ENCODE data around the gene STX10. TPM values are rescaled to one million over a fixed set of nuclear protein-coding genes. Genes with fewer than 3 reads are reported as not detected.
A peak's percentile ranks its signal among the peaks of the same experiment; 100 is the strongest.

STX10 gene
- total RNA-seq, 1 experiment from 2014 or later: 179 TPM

- peak overlapping the region; percentile 51 for H3K4me3 ChIP-seq (ENCODE audit: low read length)
- peak overlapping the region; percentile 66 for H2AFZ ChIP-seq (ENCODE audit: low read length)
- H3F3A ChIP-seq (ENCODE audit: low read length, unreplicated experiment): peaks cover 11% of the 10 kb centered on the region
- POLR2A ChIA-PET (ENCODE audit: unreplicated experiment): interaction anchor here (0.6 to 1.1 kb wide), 4 partner anchors 9 to 79 kb away, joined by 3 to 6 read pairs (median 4); no protein-coding TSS in a partner anchor
- no peaks in the 10 kb centered on the region for H4K20me1 ChIP-seq (ENCODE audit: low read length)
- no peaks in the 10 kb centered on the region for H3K9me2 ChIP-seq (replicated peaks; ENCODE audit: low read length)
- DNase-seq (peak; percentile 75), ATAC-seq (peak; percentile 5)
- peak overlapping the region; percentile 95 for H3K9ac ChIP-seq (ENCODE audit: low read length)
- peaks cover 81% of the 10 kb centered on the region for H3K4me1 ChIP-seq (ENCODE audit: insufficient read depth, low read length)
- H3K27me3 ChIP-seq (ENCODE audit: low read length): no peaks in the 10 kb centered on the region
- CTCF ChIA-PET: interaction anchor here (0.6 to 1.1 kb wide), 4 partner anchors 9 to 235 kb away, joined by 3 to 5 read pairs (median 4); no protein-coding TSS in a partner anchor
- peak overlapping the region; percentile 82 for H3K4me2 ChIP-seq (ENCODE audit: low read length)
- H3K9me3 ChIP-seq (ENCODE audit: low read length): no peaks in the 10 kb centered on the region
- TF ChIP-seq, protein P1, sequence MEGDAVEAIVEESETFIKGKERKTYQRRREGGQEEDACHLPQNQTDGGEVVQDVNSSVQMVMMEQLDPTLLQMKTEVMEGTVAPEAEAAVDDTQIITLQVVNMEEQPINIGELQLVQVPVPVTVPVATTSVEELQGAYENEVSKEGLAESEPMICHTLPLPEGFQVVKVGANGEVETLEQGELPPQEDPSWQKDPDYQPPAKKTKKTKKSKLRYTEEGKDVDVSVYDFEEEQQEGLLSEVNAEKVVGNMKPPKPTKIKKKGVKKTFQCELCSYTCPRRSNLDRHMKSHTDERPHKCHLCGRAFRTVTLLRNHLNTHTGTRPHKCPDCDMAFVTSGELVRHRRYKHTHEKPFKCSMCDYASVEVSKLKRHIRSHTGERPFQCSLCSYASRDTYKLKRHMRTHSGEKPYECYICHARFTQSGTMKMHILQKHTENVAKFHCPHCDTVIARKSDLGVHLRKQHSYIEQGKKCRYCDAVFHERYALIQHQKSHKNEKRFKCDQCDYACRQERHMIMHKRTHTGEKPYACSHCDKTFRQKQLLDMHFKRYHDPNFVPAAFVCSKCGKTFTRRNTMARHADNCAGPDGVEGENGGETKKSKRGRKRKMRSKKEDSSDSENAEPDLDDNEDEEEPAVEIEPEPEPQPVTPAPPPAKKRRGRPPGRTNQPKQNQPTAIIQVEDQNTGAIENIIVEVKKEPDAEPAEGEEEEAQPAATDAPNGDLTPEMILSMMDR (conservative IDR thresholded peaks at IDR 0.05; ENCODE audit: low read depth, low read length): no peak
- TF ChIP-seq EZH2phosphoT487 (IDR thresholded peaks at IDR 0.05; ENCODE audit: borderline replicate concordance, low read length): no peak
- no TSS peak for BruUV-seq (replicated peaks)
- H3K36me3 ChIP-seq (ENCODE audit: low read depth, low read length): no peaks in the 10 kb centered on the region
- intact Hi-C loops (cut with micrococcal nuclease): loop anchor here (10.0 kb wide), 1 partner anchor 670 kb away; no protein-coding TSS in a partner anchor
- H3K79me2 ChIP-seq (ENCODE audit: low read length): peaks cover 31% of the 10 kb centered on the region
- peak overlapping the region; percentile 97 for H3K27ac ChIP-seq (ENCODE audit: low read length)
These were observed 14.4 kb upstream of the STX10 start for GRCh38 chr19:13164343-13165161.

DNA sequence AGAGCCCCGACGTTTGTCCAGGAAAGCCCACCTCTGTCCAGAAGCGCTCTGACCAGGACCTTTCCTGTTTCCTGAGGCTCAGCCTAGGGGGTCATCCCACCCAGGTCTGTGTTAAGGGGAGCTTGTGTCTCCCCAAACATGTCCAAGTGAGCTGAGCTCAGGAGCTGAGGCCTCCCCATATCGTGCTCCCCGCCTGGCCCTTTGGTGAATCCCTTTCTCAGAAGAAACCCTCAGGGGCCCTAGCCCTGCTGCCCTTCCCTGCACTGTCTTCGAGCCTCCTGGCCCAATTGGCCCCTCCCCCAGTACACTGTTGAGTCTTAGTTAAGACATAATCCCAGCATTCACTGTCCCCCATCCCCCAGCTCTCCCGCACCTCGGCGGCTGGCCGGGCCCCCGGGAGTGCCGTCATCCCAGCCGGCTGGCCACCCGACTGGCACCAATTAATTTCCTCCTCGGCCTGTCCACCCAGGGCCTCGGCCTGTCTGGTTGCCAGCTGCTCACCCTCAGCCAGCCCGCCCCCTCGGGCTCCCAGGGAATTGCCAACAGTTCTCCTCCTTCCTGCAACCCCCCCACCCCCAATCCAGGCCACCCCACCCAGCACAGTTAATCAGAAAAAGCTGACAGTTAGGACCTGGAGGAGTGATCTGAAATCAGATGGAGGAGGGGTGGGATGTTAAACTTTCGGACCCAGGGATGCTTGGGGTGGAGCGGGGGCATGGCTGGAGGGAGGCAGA is 13.6 kb upstream of the STX10 start:
- Histone ChIP-seq H3K4me3 (ENCODE audit: low read length) (peak overlapping the region; percentile 51), H3K27me3 (ENCODE audit: low read length) (no peaks in the 10 kb centered on the region), H3K27ac (ENCODE audit: low read length) (peak overlapping the region; percentile 97), H4K20me1 (ENCODE audit: low read length) (no peaks in the 10 kb centered on the region), H3K9ac (ENCODE audit: low read length) (peak overlapping the region; percentile 95), H3K4me1 (ENCODE audit: insufficient read depth, low read length) (peaks cover 73% of the 10 kb centered on the region), H2AFZ (ENCODE audit: low read length) (peak overlapping the region; percentile 66), H3F3A (ENCODE audit: low read length, unreplicated experiment) (peaks cover 11% of the 10 kb centered on the region), H3K79me2 (ENCODE audit: low read length) (peaks cover 24% of the 10 kb centered on the region), H3K9me2 (replicated peaks; ENCODE audit: low read length) (no peaks in the 10 kb centered on the region), H3K9me3 (ENCODE audit: low read length) (no peaks in the 10 kb centered on the region), H3K36me3 (ENCODE audit: low read depth, low read length) (no peaks in the 10 kb centered on the region), H3K4me2 (ENCODE audit: low read length) (peak overlapping the region; percentile 82)
- peak; percentile 37 for ATAC-seq
- DNase-seq: peak; percentile 93
- BruUV-seq (replicated peaks): no TSS peak
- intact Hi-C loops (cut with micrococcal nuclease): loop anchor here (1.0 to 10.0 kb wide), 4 partner anchors 8 to 671 kb away; no protein-coding TSS in a partner anchor
- POLR2A ChIA-PET (ENCODE audit: unreplicated experiment): interaction anchor here (0.8 to 1.1 kb wide), 2 partner anchors 10 to 12 kb away, joined by 3 to 4 read pairs; no protein-coding TSS in a partner anchor
- CTCF ChIA-PET: interaction anchor here (0.6 to 1.1 kb wide), 4 partner anchors 8 to 236 kb away, joined by 3 to 4 read pairs (median 3); partner anchors contain the start of genes IER2 and STX10
- TF ChIP-seq EZH2 (IDR thresholded peaks at IDR 0.05; ENCODE audit: low read length, unreplicated experiment): no peak
- TF ChIP-seq, protein P1 (conservative IDR thresholded peaks at IDR 0.05; ENCODE audit: low read depth, low read length): no peak
- TF ChIP-seq EZH2phosphoT487 (IDR thresholded peaks at IDR 0.05; ENCODE audit: borderline replicate concordance, low read length): no peak
